Upper lobe of right lung (tissue), 1 donor: ENCODE results near the gene CNTD1. TPM values are rescaled to one million over a fixed set of nuclear protein-coding genes. Genes with fewer than 3 reads are reported as not detected.
A peak's percentile ranks its signal among the peaks of the same experiment; 100 is the strongest.
"Not testable (repeated sequence)": the region's sequence is repeated elsewhere in the genome, so short reads cannot be mapped to it uniquely, and the experiment has no call there.

ENCODE experiments used
- ATAC-seq: fragments of 200-7000 bp; cut with Tn5 transposase; one replicate; pipeline ENCODE4 v1.9.1; 2020; ENCODE audit warnings: mild to moderate bottlenecking, moderate library complexity
- DNase-seq: peaks from one replicate; pipeline ENCODE4 v3.0.0-alpha.2; 2020
- H3K27ac ChIP-seq: fragments of 200-600 bp; one replicate; pipeline ENCODE4 v1.8.0; 2022
- H3K27me3 ChIP-seq: fragments of 200-600 bp; one replicate; pipeline ENCODE4 v1.8.0; 2022; ENCODE audit warnings: mild to moderate bottlenecking
- H3K36me3 ChIP-seq: fragments of 200-600 bp; one replicate; pipeline ENCODE4 v1.8.0; 2022
- H3K4me1 ChIP-seq: fragments of 200-600 bp; one replicate; pipeline ENCODE4 v1.8.0; 2022
- H3K4me3 ChIP-seq: fragments of 200-600 bp; one replicate; pipeline ENCODE4 v1.8.0; 2022; ENCODE audit warnings: mild to moderate bottlenecking
- H3K9me3 ChIP-seq: fragments of 200-600 bp; one replicate; pipeline ENCODE4 v1.8.0; 2022
- intact Hi-C: fragments of 100-400 bp; cut with DNase I; formaldehyde crosslinking; loops from one replicate; pipeline ENCODE4 v1.11.0; 2022
- microRNA-seq: library from miRNA; unstranded; fragments of <30 nt; microRNA quantifications from one replicate; pipeline ENCODE4 v1.2.0, GENCODE V29; 2020; ENCODE audit warnings: borderline microRNAs expressed
- total RNA-seq: library from RNA; stranded (reverse); fragmentation: NEBNext Ultra II Directional; extraction: Animal tissue kit (Norgen Biotek cat#: 25700); gene quantifications from one replicate; pipeline ENCODE4 v1.2.1, GENCODE V29; 2021
- TF ChIP-seq, protein P1 (sequence below): fragments of 200-600 bp; IDR thresholded peaks from one replicate; pipeline ENCODE4 v1.8.0; 2022; ENCODE audit warnings: antibody characterized with exemption
- donor health status: DM: no; HTN: yes; CAD: no; lungs with severe emphysema.

Gene CNTD1
- total RNA-seq, 1 donor from 2014 or later, result 0.14 TPM

- intact Hi-C loops, result no loop called here
- TF ChIP-seq, protein P1, sequence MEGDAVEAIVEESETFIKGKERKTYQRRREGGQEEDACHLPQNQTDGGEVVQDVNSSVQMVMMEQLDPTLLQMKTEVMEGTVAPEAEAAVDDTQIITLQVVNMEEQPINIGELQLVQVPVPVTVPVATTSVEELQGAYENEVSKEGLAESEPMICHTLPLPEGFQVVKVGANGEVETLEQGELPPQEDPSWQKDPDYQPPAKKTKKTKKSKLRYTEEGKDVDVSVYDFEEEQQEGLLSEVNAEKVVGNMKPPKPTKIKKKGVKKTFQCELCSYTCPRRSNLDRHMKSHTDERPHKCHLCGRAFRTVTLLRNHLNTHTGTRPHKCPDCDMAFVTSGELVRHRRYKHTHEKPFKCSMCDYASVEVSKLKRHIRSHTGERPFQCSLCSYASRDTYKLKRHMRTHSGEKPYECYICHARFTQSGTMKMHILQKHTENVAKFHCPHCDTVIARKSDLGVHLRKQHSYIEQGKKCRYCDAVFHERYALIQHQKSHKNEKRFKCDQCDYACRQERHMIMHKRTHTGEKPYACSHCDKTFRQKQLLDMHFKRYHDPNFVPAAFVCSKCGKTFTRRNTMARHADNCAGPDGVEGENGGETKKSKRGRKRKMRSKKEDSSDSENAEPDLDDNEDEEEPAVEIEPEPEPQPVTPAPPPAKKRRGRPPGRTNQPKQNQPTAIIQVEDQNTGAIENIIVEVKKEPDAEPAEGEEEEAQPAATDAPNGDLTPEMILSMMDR, result no peak
- H3K4me1 ChIP-seq, result peaks cover 11% of the 10 kb centered on the region
- H3K9me3 ChIP-seq, result no peaks in the 10 kb centered on the region
- DNase-seq, result peak; percentile 52
- no peak for ATAC-seq
- H3K36me3 ChIP-seq, result no peaks in the 10 kb centered on the region
- H3K27ac ChIP-seq, result no peak overlapping the region
- peak overlapping the region; percentile 53 for H3K4me3 ChIP-seq
- H3K27me3 ChIP-seq, result no peaks in the 10 kb centered on the region
Observed at GRCh38 chr17:42853968-42854790, 55.5 kb downstream of the CNTD1 start.

- DNase-seq (peak; percentile 54), ATAC-seq (peak; percentile 50)
- Histone ChIP-seq H3K27me3 (no peaks in the 10 kb centered on the region), H3K4me1 (peaks cover 4% of the 10 kb centered on the region), H3K4me3 (peak overlapping the region; percentile 53), H3K36me3 (no peaks in the 10 kb centered on the region), H3K27ac (peak overlapping the region; percentile 58), H3K9me3 (no peaks in the 10 kb centered on the region)
- intact Hi-C loops, result no loop called here
- TF ChIP-seq, protein P1, result no peak
Observed at GRCh38 chr17:42855048-42855596, 56.5 kb downstream of the CNTD1 start.

GRCh38 chr17:42856093-42856492, 57.4 kb downstream of the CNTD1 start:
- peak overlapping the region; percentile 53 for H3K4me3 ChIP-seq
- H3K36me3 ChIP-seq, H3K9me3 ChIP-seq, intact Hi-C loops, H3K4me1 ChIP-seq, H3K27me3 ChIP-seq: not testable (repeated sequence)
- ATAC-seq (peak; percentile 29), DNase-seq (peak; percentile 33)
- H3K27ac ChIP-seq, result peak overlapping the region; percentile 58

DNA sequence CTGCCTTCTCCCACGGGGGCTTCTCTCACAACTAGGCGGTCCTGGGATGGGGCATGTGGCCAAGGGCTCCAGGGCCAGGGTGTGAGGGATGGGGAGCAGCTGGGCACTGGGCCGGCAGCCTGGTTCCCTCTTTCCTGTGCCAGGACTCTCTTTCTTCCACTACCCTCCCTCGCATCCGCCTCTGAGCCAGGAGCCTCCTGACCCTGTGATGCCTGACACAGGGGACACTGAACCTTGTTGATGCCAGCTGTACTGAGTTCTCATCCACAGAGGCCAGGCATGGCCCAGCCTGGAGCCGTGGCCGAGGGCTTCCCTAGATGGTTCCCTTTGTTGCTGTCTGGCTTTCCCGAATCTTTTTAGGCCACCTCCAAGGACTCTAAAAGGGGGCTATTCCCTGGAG, 57.9 kb downstream of the CNTD1 start:
- Histone ChIP-seq H3K4me3 (peak overlapping the region; percentile 3), H3K27ac (peak overlapping the region; percentile 52)
- H3K4me1 ChIP-seq, H3K36me3 ChIP-seq, H3K27me3 ChIP-seq, H3K9me3 ChIP-seq, intact Hi-C loops: not testable (repeated sequence)
- peak; percentile 48 for ATAC-seq
- DNase-seq, result peak; percentile 53

DNA sequence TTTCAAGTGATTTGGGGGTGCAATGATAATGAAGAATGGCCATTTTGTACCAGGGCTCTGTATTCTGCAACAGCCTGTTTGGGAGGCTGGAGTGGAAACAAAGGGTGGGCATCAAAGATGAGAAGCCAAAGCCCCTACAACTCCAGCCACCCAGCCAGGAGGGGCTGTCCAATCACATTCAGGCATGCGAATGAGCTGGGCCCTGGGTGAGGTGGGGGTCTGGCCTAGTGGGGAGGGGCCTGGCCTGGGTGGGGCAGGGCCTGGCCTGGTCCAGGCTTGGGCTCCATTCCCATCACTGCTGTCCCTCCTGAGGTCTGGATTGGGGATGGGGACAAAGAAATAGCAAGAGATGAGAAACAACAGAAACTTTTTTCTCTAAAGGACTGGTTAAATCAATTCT, 58.7 kb downstream of the CNTD1 start:
- Histone ChIP-seq H3K9me3 (no peaks in the 10 kb centered on the region), H3K27ac (peak overlapping the region; percentile 52), H3K4me3 (no peak overlapping the region), H3K27me3 (no peaks in the 10 kb centered on the region), H3K4me1 (no peaks in the 10 kb centered on the region), H3K36me3 (no peaks in the 10 kb centered on the region)
- TF ChIP-seq, protein P1, result no peak
- intact Hi-C loops, result no loop called here
- ATAC-seq (no peak), DNase-seq (peak; percentile 26)

Small RNAs within 50 kb of the gene (microRNA-seq; reads per million reads assigned to microRNA genes)
- not detected for gene MIR6781

Other genes starting within 250 kb of the CNTD1 start
- gene HSD17B1, start 245.9 kb upstream of the CNTD1 start, total RNA-seq, result 1.4 TPM
- 63.3 TPM for gene COASY, start 236.7 kb upstream of the CNTD1 start, total RNA-seq
- 61.3 TPM for gene MLX, start 231.8 kb upstream of the CNTD1 start, total RNA-seq
- gene PSMC3IP, start 221.1 kb upstream of the CNTD1 start, total RNA-seq, result 4.2 TPM
- gene RETREG3, start 189.5 kb upstream of the CNTD1 start, total RNA-seq, result 68.6 TPM
- 29.2 TPM for gene TUBG1, start 189.2 kb upstream of the CNTD1 start, total RNA-seq
- 19.8 TPM for gene TUBG2, start 139.6 kb upstream of the CNTD1 start, total RNA-seq
- 26.4 TPM for gene PLEKHH3, start 121.9 kb upstream of the CNTD1 start, total RNA-seq
- 1.4 TPM for gene CCR10, start 117.0 kb upstream of the CNTD1 start, total RNA-seq
- gene CNTNAP1, start 116.3 kb upstream of the CNTD1 start, total RNA-seq, result 6.5 TPM
- gene EZH1, start 53.8 kb upstream of the CNTD1 start, total RNA-seq, result 58.4 TPM
- 114 TPM for gene RAMP2, start 37.6 kb upstream of the CNTD1 start, total RNA-seq
- gene VPS25, start 25.4 kb upstream of the CNTD1 start, total RNA-seq, result 42.3 TPM
- 0.38 TPM for gene WNK4, start 18.3 kb upstream of the CNTD1 start, total RNA-seq
- 53.9 TPM for gene COA3, start 157 bp upstream of the CNTD1 start, total RNA-seq
- 66.7 TPM for gene BECN1, start 25.4 kb downstream of the CNTD1 start, total RNA-seq
- 89.4 TPM for gene PSME3, start 34.5 kb downstream of the CNTD1 start, total RNA-seq
- gene AOC2, start 45.7 kb downstream of the CNTD1 start, total RNA-seq, result 2.0 TPM
- gene AOC3, start 52.3 kb downstream of the CNTD1 start, total RNA-seq, result 235 TPM
- not detected for gene G6PC1, start 101.9 kb downstream of the CNTD1 start, total RNA-seq
- 35.0 TPM for gene AARSD1, start 165.6 kb downstream of the CNTD1 start, total RNA-seq
- gene PTGES3L, start 181.2 kb downstream of the CNTD1 start, total RNA-seq, result 0.38 TPM
- 14.4 TPM for gene RUNDC1, start 181.7 kb downstream of the CNTD1 start, total RNA-seq
- 752 TPM for gene RPL27, start 199.6 kb downstream of the CNTD1 start, total RNA-seq
- 47.7 TPM for gene IFI35, start 207.9 kb downstream of the CNTD1 start, total RNA-seq
- gene VAT1, start 223.5 kb downstream of the CNTD1 start, total RNA-seq, result 267 TPM
- 0.78 TPM for gene RND2, start 226.4 kb downstream of the CNTD1 start, total RNA-seq